Activated CD4-positive, CD25-positive, alpha-beta regulatory T cell (primary cell): ENCODE results near the gene TNS4.

Experiments
- DNase-seq, 4 experiments: peaks; one replicate each; lab custom pipeline; 2025; lab: John Stamatoyannopoulos, UW

The TNS4 gene

GRCh38 chr17:40491486-40491885 is 9.9 kb downstream of the TNS4 start:
- DNase-seq, result no peak

GRCh38 chr17:40490982-40491381 is 10.4 kb downstream of the TNS4 start:
- DNase-seq, result no peak

- DNase-seq, result no peak
Observed at GRCh38 chr17:40490289-40490853, 11.1 kb downstream of the TNS4 start.

- no peak for DNase-seq
Observed at GRCh38 chr17:40487371-40488020, 13.9 kb downstream of the TNS4 start.

GRCh38 chr17:40486522-40487370 is 14.7 kb downstream of the TNS4 start:
- DNase-seq, result no peak

GRCh38 chr17:40485851-40486521 is 15.4 kb downstream of the TNS4 start:
- no peak for DNase-seq

- DNase-seq, result no peak
Observed at GRCh38 chr17:40484973-40485530, 16.4 kb downstream of the TNS4 start.

- DNase-seq, result no peak
Observed at GRCh38 chr17:40484285-40484972, 17.0 kb downstream of the TNS4 start.

- no peak for DNase-seq
Observed at GRCh38 chr17:40483679-40484078, 17.7 kb downstream of the TNS4 start.

GRCh38 chr17:40482722-40483121 is 18.7 kb downstream of the TNS4 start:
- DNase-seq, result no peak

- no peak for DNase-seq
Observed at GRCh38 chr17:40481106-40481505, 20.3 kb downstream of the TNS4 start.

- DNase-seq, result peak; percentile 40 to 72 (median 54)
Observed at GRCh38 chr17:40480501-40481003, 20.9 kb downstream of the TNS4 start.

GRCh38 chr17:40479754-40480480 is 21.5 kb downstream of the TNS4 start:
- no peak for DNase-seq

- no peak for DNase-seq
Observed at GRCh38 chr17:40478486-40478885, 22.9 kb downstream of the TNS4 start.

GRCh38 chr17:40477796-40478195 is 23.6 kb downstream of the TNS4 start:
- DNase-seq, result no peak

- DNase-seq, result no peak
Observed at GRCh38 chr17:40475234-40475908, 26.1 kb downstream of the TNS4 start.

- DNase-seq, result no peak
Observed at GRCh38 chr17:40474419-40475002, 26.9 kb downstream of the TNS4 start.

- no peak for DNase-seq
Observed at GRCh38 chr17:40473573-40474365, 27.7 kb downstream of the TNS4 start.
